H1 (cell line): ENCODE measurements around the gene BBS4. TPM values are rescaled to one million over a fixed set of nuclear protein-coding genes. Genes with fewer than 3 reads are reported as not detected.

ENCODE experiments used
- CTCF ChIA-PET: fragments of 300-600 bp; sonication (Branson Sonifier 250); formaldehyde crosslinking; loops from one replicate; lab custom pipeline; 2021; ENCODE audit not compliant: partially characterized antibody; lab: Charles Lee
- POLR2A ChIA-PET: fragments of 300-600 bp; sonication (Branson Sonifier 250); formaldehyde crosslinking; loops from one replicate; lab custom pipeline; 2021; ENCODE audit warnings: inconsistent platforms; ENCODE audit not compliant: partially characterized antibody; lab: Charles Lee
- DNase-seq, 2 experiments: peaks; one replicate each; pipeline versions ENCODE4 v3.0.0 to v3.0.0-alpha.2; 2010 to 2022; ENCODE audit warnings: low spot score in 2 of 2, low read depth in 1 of 2, mixed read lengths in 1 of 2
- FAIRE-seq: peaks from 2 replicates; lab custom pipeline; 2011; peaks lifted over from hg19 to GRCh38; lab: Jason Lieb, UNC
- H2AFZ ChIP-seq: 2 replicates; pipeline ENCODE4 v1.8.1; 2012; ENCODE audit warnings: low read length, inconsistent platforms
- H2AK5ac ChIP-seq: 2 replicates; pipeline ENCODE4 v1.6.1; 2013; ENCODE audit warnings: low read depth, low read length
- H2BK120ac ChIP-seq: replicated peaks from 2 replicates; pipeline ENCODE3; 2013; ENCODE audit warnings: low read depth, low read length, inconsistent platforms
- H2BK12ac ChIP-seq: 2 replicates; pipeline ENCODE4 v1.6.1; 2013; ENCODE audit warnings: low read depth, low read length
- H2BK15ac ChIP-seq: 2 replicates; pipeline ENCODE4 v1.6.1; 2013; ENCODE audit warnings: low read length
- H2BK20ac ChIP-seq: 2 replicates; pipeline ENCODE4 v1.6.1; 2013; ENCODE audit warnings: low read length
- H2BK5ac ChIP-seq: 2 replicates; pipeline ENCODE4 v1.6.1; 2013; ENCODE audit warnings: low read depth, low read length
- H3K14ac ChIP-seq: 2 replicates; pipeline ENCODE4 v1.6.1; 2013; ENCODE audit warnings: inconsistent platforms; ENCODE audit not compliant: insufficient read length
- H3K18ac ChIP-seq: 2 replicates; pipeline ENCODE4 v1.6.1; 2013; ENCODE audit warnings: low read length; ENCODE audit errors: extremely low read depth
- H3K23ac ChIP-seq: 2 replicates; pipeline ENCODE4 v1.6.1; 2013; ENCODE audit warnings: inconsistent platforms; ENCODE audit not compliant: insufficient read length
- H3K23me2 ChIP-seq: 2 replicates; pipeline ENCODE4 v1.6.1; 2013; ENCODE audit warnings: low read depth, low read length
- H3K27ac ChIP-seq: 2 replicates; pipeline ENCODE4 v1.6.1; 2011; ENCODE audit warnings: low read depth, low read length, inconsistent platforms
- H3K27me3 ChIP-seq, 4 experiments: replicated peaks in 1 of 4; 1 replicate in 1 of 4; 2 replicates in 3 of 4; pipeline versions ENCODE4 v1.6.1 to v1.8.1; 2011 to 2013; ENCODE audit warnings: low read length in 3 of 4, mild to moderate bottlenecking in 3 of 4, inconsistent platforms in 2 of 4, mixed read lengths in 2 of 4, moderate library complexity in 1 of 4; ENCODE audit not compliant: control insufficient read depth in 3 of 4, insufficient read depth in 3 of 4; ENCODE audit errors: extremely low read depth in 1 of 4
- H3K36me3 ChIP-seq, 4 experiments: 2 replicates each; pipeline versions ENCODE4 v1.6.1 to v1.8.1; 2011 to 2013; ENCODE audit warnings: mild to moderate bottlenecking in 4 of 4, low read length in 3 of 4, moderate library complexity in 2 of 4, control low read depth in 1 of 4, inconsistent platforms in 1 of 4; ENCODE audit not compliant: insufficient read depth in 4 of 4, control insufficient read depth in 2 of 4
- H3K4ac ChIP-seq: replicated peaks from 2 replicates; pipeline ENCODE3; 2013; ENCODE audit warnings: low read length, low read depth, mixed read lengths, inconsistent platforms; ENCODE audit not compliant: insufficient read length
- H3K4me1 ChIP-seq, 4 experiments: replicated peaks in 1 of 4; 1 replicate in 1 of 4; 2 replicates in 3 of 4; pipeline versions ENCODE4 v1.6.1 to v1.8.1; 2011 to 2013; ENCODE audit warnings: low read length in 3 of 4, inconsistent platforms in 2 of 4, mixed read lengths in 1 of 4; ENCODE audit not compliant: insufficient read depth in 4 of 4, control insufficient read depth in 3 of 4
- H3K4me2 ChIP-seq, 2 experiments: 2 replicates each; pipeline versions ENCODE4 v1.6.1 to v1.8.1; 2011 to 2013; ENCODE audit warnings: low read depth in 2 of 2, low read length in 2 of 2, control low read depth in 1 of 2, inconsistent platforms in 1 of 2, mild to moderate bottlenecking in 1 of 2; ENCODE audit not compliant: insufficient read depth in 1 of 2
- H3K4me3 ChIP-seq, 4 experiments: fragments of 200-600, 300-600 bp in 1 of 4; sonication (generic), shearing (Covaris generic), sonication (Bioruptor Twin) in 1 of 4; 2 replicates each; pipeline versions ENCODE4 v1.5.1 to v1.8.1; 2011 to 2016; ENCODE audit warnings: low read length in 4 of 4, low read depth in 3 of 4, control low read depth in 2 of 4, inconsistent platforms in 2 of 4, mild to moderate bottlenecking in 2 of 4, mixed read lengths in 1 of 4, moderate library complexity in 1 of 4; ENCODE audit not compliant: insufficient read depth in 2 of 4; ENCODE audit errors: extremely low read depth in 1 of 4
- H3K56ac ChIP-seq: replicated peaks from 2 replicates; pipeline ENCODE3; 2013; ENCODE audit warnings: low read depth, mild to moderate bottlenecking, mixed read lengths, low read length, inconsistent platforms; ENCODE audit not compliant: insufficient read length
- H3K79me1 ChIP-seq: 2 replicates; pipeline ENCODE4 v1.6.1; 2013; ENCODE audit warnings: low read depth, low read length, control low read depth
- H3K79me2 ChIP-seq, 2 experiments: 2 replicates each; pipeline versions ENCODE4 v1.6.1 to v1.8.1; 2012 to 2013; ENCODE audit warnings: low read length in 2 of 2, mild to moderate bottlenecking in 2 of 2, inconsistent platforms in 1 of 2; ENCODE audit not compliant: insufficient read depth in 2 of 2, control insufficient read depth in 1 of 2
- H3K9ac ChIP-seq, 4 experiments: replicated peaks in 1 of 4; 1 replicate in 1 of 4; 2 replicates in 3 of 4; pipeline versions ENCODE4 v1.6.1 to v1.8.1; 2011 to 2013; ENCODE audit warnings: low read depth in 3 of 4, low read length in 3 of 4, control low read depth in 2 of 4, mild to moderate bottlenecking in 2 of 4, moderate library complexity in 2 of 4, inconsistent platforms in 1 of 4; ENCODE audit errors: extremely low read depth in 1 of 4
- H3K9me3 ChIP-seq, 2 experiments: 2 replicates each; pipeline versions ENCODE4 v1.6.1 to v1.8.1; 2012 to 2013; ENCODE audit warnings: mild to moderate bottlenecking in 2 of 2, moderate library complexity in 2 of 2, control low read depth in 1 of 2, inconsistent platforms in 1 of 2, low read depth in 1 of 2, low read length in 1 of 2, mixed read lengths in 1 of 2; ENCODE audit not compliant: insufficient read depth in 2 of 2
- H4K20me1 ChIP-seq, 2 experiments: replicated peaks in 1 of 2; 2 replicates each; pipeline versions ENCODE3 to v1.8.1; 2011 to 2013; ENCODE audit warnings: inconsistent platforms in 2 of 2, low read length in 2 of 2, mild to moderate bottlenecking in 1 of 2; ENCODE audit not compliant: insufficient read depth in 2 of 2, control insufficient read depth in 1 of 2
- H4K5ac ChIP-seq: 2 replicates; pipeline ENCODE4 v1.6.1; 2013; ENCODE audit warnings: low read length, low read depth, mixed read lengths, inconsistent platforms; ENCODE audit not compliant: insufficient read length
- H4K8ac ChIP-seq: 2 replicates; pipeline ENCODE4 v1.8.0; 2013; ENCODE audit warnings: mild to moderate bottlenecking, moderate library complexity, low read length, inconsistent platforms; ENCODE audit not compliant: insufficient read depth; ENCODE audit errors: extremely low read depth
- H4K91ac ChIP-seq: replicated peaks from 2 replicates; pipeline ENCODE3; 2013; ENCODE audit warnings: low read length, mixed read lengths, inconsistent platforms; ENCODE audit not compliant: insufficient read length
- CREB1 ChIP-seq: IDR thresholded peaks from 2 replicates; pipeline ENCODE4 v1.6.1; 2012; ENCODE audit warnings: inconsistent platforms
- GABPA ChIP-seq: IDR thresholded peaks from 2 replicates; pipeline ENCODE4 v1.6.1; 2011; ENCODE audit warnings: mild to moderate bottlenecking, low read length, moderate library complexity, borderline replicate concordance; ENCODE audit not compliant: insufficient read depth
- HDAC6 ChIP-seq: IDR thresholded peaks from one replicate; pipeline ENCODE4 v1.7.1; 2012; ENCODE audit warnings: low read depth, mild to moderate bottlenecking, inconsistent platforms, low read length, moderate library complexity
- KDM1A ChIP-seq: fragments of 200-600, 300-600 bp; sonication (generic); IDR thresholded peaks from 2 replicates; pipeline ENCODE4 v1.7.1; 2016; ENCODE audit warnings: mild to moderate bottlenecking, low read length, borderline replicate concordance
- KDM5A ChIP-seq: fragments of 200-600 bp; IDR thresholded peaks from 2 replicates; pipeline ENCODE4 v1.7.1; 2012; ENCODE audit warnings: mild to moderate bottlenecking, low read length, inconsistent platforms, mixed read lengths
- POLR2A ChIP-seq, 2 experiments: IDR thresholded peaks; 1 replicate in 1 of 2; 2 replicates in 1 of 2; pipeline ENCODE4 v1.6.1; 2011; ENCODE audit warnings: low read depth in 2 of 2, low read length in 2 of 2, mild to moderate bottlenecking in 2 of 2; ENCODE audit errors: control extremely low read depth in 1 of 2
- RXRA ChIP-seq: IDR thresholded peaks from 2 replicates; pipeline ENCODE4 v1.6.1; 2011; ENCODE audit warnings: low read depth, mild to moderate bottlenecking, low read length, moderate library complexity; ENCODE audit not compliant: insufficient read depth
- SAP30 ChIP-seq: fragments of 300-600 bp; sonication (generic); IDR thresholded peaks from 2 replicates; pipeline ENCODE4 v1.7.1; 2012; ENCODE audit warnings: low read length, moderate library complexity, mild to moderate bottlenecking, inconsistent platforms; ENCODE audit not compliant: insufficient read depth, insufficient replicate concordance
- TAF1 ChIP-seq: IDR thresholded peaks from 2 replicates; pipeline ENCODE4 v1.6.1; 2011; ENCODE audit warnings: mild to moderate bottlenecking, low read depth, low read length
- YY1 ChIP-seq: IDR thresholded peaks from 2 replicates; pipeline ENCODE4 v1.6.1; 2011; ENCODE audit warnings: low read depth, mild to moderate bottlenecking, low read length
- ZNF274 ChIP-seq: IDR thresholded peaks from 2 replicates; pipeline ENCODE4 v1.7.0; 2012; ENCODE audit warnings: low read length, borderline replicate concordance; ENCODE audit errors: extremely low read depth
- WGBS, 2 experiments: shearing (Covaris generic) in 1 of 2; methylation state at CpG; one replicate each; pipeline versions ENCODE4 v1.1.6 to v1.1.7; 2013 to 2015; ENCODE audit warnings: low lambda C conversion rate in 2 of 2, mixed read lengths in 2 of 2, inconsistent platforms in 1 of 2, low coverage in 1 of 2, missing lambda C conversion rate in 1 of 2; ENCODE audit not compliant: insufficient replicate concordance in 2 of 2, insufficient coverage in 1 of 2, insufficient read length in 1 of 2; ENCODE audit errors: extremely low coverage in 1 of 2, missing lambda C conversion rate in 1 of 2; 5-methylcytosine and 5-hydroxymethylcytosine counted together
- polyA plus RNA-seq, 7 experiments: library from polyadenylated mRNA; depleted of rRNA in 3 of 7; stranded (reverse) in 5 of 7; unstranded in 2 of 7; fragments of >200 nt in 5 of 7; fragments of 200-250 nt in 2 of 7; gene quantifications; 1 replicate in 5 of 7; 2 replicates in 1 of 7; 4 replicates in 1 of 7; pipeline versions ENCODE4 v1.2.1 to v1.2.3, GENCODE V29; 2011 to 2013; ENCODE audit warnings: missing spikeins in 2 of 7, mixed read lengths in 2 of 7
- total RNA-seq: library from RNA; stranded (reverse); fragmentation: NEBNext Ultra II Directional; extraction: Animal tissue kit (Norgen Biotek cat#: 25700); gene quantifications from 2 replicates; pipeline ENCODE4 v1.2.1, GENCODE V29; 2021

BBS4 gene
- total and polyA plus RNA-seq, 2 of the 8 experiments (the other 6 are each of a cell fraction or from before 2014, with no cell fraction given), result 17.4 to 24.1 TPM

GRCh38 chr15:72751751-72752455 lies 65.9 kb downstream of the BBS4 start:
- ChIA-PET POLR2A (no interaction called here), CTCF (interaction anchor here (0.9 to 1.7 kb wide), 3 partner anchors 30 to 513 kb away, joined by 3 to 6 read pairs (median 3); no protein-coding TSS in a partner anchor)
- Histone ChIP-seq H3K23me2 (no peaks in the 10 kb centered on the region), H2BK20ac (no peak overlapping the region), H2BK120ac (no peak overlapping the region), H3K23ac (no peak overlapping the region), H3K4me3 (no peak overlapping the region), H4K20me1 (peaks cover 0 to 3% of the 10 kb centered on the region in 2 experiments), H2BK5ac (no peak overlapping the region), H2BK12ac (no peak overlapping the region), H3K56ac (no peak overlapping the region), H4K91ac (no peak overlapping the region), H3K9me3 (no peaks in the 10 kb centered on the region), H3K14ac (no peak overlapping the region), H2AK5ac (no peak overlapping the region), H3K9ac (no peak overlapping the region), H2AFZ (no peak overlapping the region), H4K5ac (no peak overlapping the region), H3K79me1 (no peaks in the 10 kb centered on the region), H3K4me1 (no peaks in the 10 kb centered on the region), H3K36me3 (peaks cover 4 to 32% (median 24%) of the 10 kb centered on the region in 4 experiments; a peak in 7 of 8 replicates), H4K8ac (no peak overlapping the region), H3K27ac (no peak overlapping the region), H3K4me2 (no peak overlapping the region), H2BK15ac (no peak overlapping the region), H3K18ac (no peak overlapping the region), H3K4ac (no peak overlapping the region), H3K79me2 (no peaks in the 10 kb centered on the region), H3K27me3 (no peaks in the 10 kb centered on the region)
- FAIRE-seq, result no peak
- DNase-seq, result no peak
- WGBS, 2 experiments, result 89% methylated on average over 9 of the region's 9 CpGs; no CpG with 5 or more reads in 1 of the 2 experiments
- TF ChIP-seq HDAC6 (no peak), KDM5A (no peak), GABPA (no peak), POLR2A (IDR thresholded peaks at IDR 0.05; ENCODE audit: control extremely low read depth in 1 of 2, low read depth in 2 of 2, low read length in 2 of 2) (no peak), CREB1 (no peak), RXRA (no peak), KDM1A (no peak), ZNF274 (no peak), SAP30 (no peak), YY1 (no peak), TAF1 (no peak)
